Endodermal cell (in vitro differentiated cells): ENCODE results near the gene CDH2. TPM values are rescaled to one million over a fixed set of nuclear protein-coding genes. Genes with fewer than 3 reads are reported as not detected.

ENCODE experiments used
- DNase-seq: peaks from one replicate; pipeline ENCODE4 v3.0.0-alpha.2; 2017
- H3K27ac ChIP-seq: 2 replicates; pipeline ENCODE4 v1.5.1; 2013; ENCODE audit warnings: mild to moderate bottlenecking, low read depth, low read length, moderate library complexity
- H3K27me3 ChIP-seq: 2 replicates; pipeline ENCODE4 v1.6.1; 2013; ENCODE audit warnings: mild to moderate bottlenecking, low read length, moderate library complexity; ENCODE audit not compliant: insufficient read depth, control insufficient read depth, poor library complexity, severe bottlenecking
- H3K36me3 ChIP-seq: 2 replicates; pipeline ENCODE4 v1.7.0; 2013; ENCODE audit warnings: mild to moderate bottlenecking, low read length, moderate library complexity; ENCODE audit not compliant: control insufficient read depth, insufficient read depth
- H3K4me1 ChIP-seq: one replicate; pipeline ENCODE4 v1.7.0; 2013; ENCODE audit warnings: low read length; ENCODE audit not compliant: control insufficient read depth, insufficient read depth
- H3K4me3 ChIP-seq: 2 replicates; pipeline ENCODE4 v1.5.1; 2013; ENCODE audit warnings: mild to moderate bottlenecking, low read length, moderate library complexity
- H3K9ac ChIP-seq: 2 replicates; pipeline ENCODE4 v1.6.1; 2013; ENCODE audit warnings: mild to moderate bottlenecking, low read length, moderate library complexity; ENCODE audit not compliant: poor library complexity, severe bottlenecking; ENCODE audit errors: extremely low read depth
- H3K9me3 ChIP-seq: 2 replicates; pipeline ENCODE4 v1.6.1; 2013; ENCODE audit warnings: mild to moderate bottlenecking, low read length, moderate library complexity; ENCODE audit not compliant: control insufficient read depth
- H3K27ac Mint-ChIP-seq: 2 replicates; pipeline ENCODE4 v1.8.0; 2020; ENCODE audit warnings: mixed read lengths
- H3K27me3 Mint-ChIP-seq: 2 replicates; pipeline ENCODE4 v1.8.0; 2021; ENCODE audit warnings: mild to moderate bottlenecking, mixed read lengths; ENCODE audit not compliant: insufficient read depth
- H3K36me3 Mint-ChIP-seq: 2 replicates; pipeline ENCODE4 v1.8.0; 2020; ENCODE audit warnings: low read depth, mixed read lengths
- H3K4me1 Mint-ChIP-seq: 2 replicates; pipeline ENCODE4 v1.8.0; 2020; ENCODE audit warnings: mixed read lengths
- H3K4me3 Mint-ChIP-seq: 2 replicates; pipeline ENCODE4 v1.8.0; 2020; ENCODE audit warnings: mild to moderate bottlenecking, moderate library complexity, mixed read lengths
- H3K9me3 Mint-ChIP-seq: 2 replicates; pipeline ENCODE4 v1.8.0; 2020; ENCODE audit warnings: mild to moderate bottlenecking, mixed read lengths
- CTCF ChIP-seq: fragments of 200-600 bp; sonication (generic); conservative IDR thresholded peaks from 2 replicates; pipeline ENCODE4 v1.5.0; 2021; ENCODE audit warnings: antibody characterized with exemption, mild to moderate bottlenecking
- WGBS, 2 experiments: methylation state at CpG; one replicate each; pipeline versions ENCODE4 v1.1.5 to v1.1.7; 2013; ENCODE audit warnings: missing lambda C conversion rate in 2 of 2, mixed read lengths in 1 of 2; ENCODE audit not compliant: insufficient coverage in 1 of 2, insufficient read length in 1 of 2; 5-methylcytosine and 5-hydroxymethylcytosine counted together
- total RNA-seq, 2 donors: library from RNA; stranded (reverse); fragmentation: NEBNext Ultra II Directional in 1 of 2; extraction: Animal tissue kit (Norgen Biotek cat#: 25700) in 1 of 2; gene quantifications; 2 replicates in 1 of 2; 3 replicates in 1 of 2; pipeline ENCODE4 v1.2.1, GENCODE V29; 2021

The CDH2 gene
- total RNA-seq, 2 donors from 2014 or later: 486 to 572 TPM

DNA sequence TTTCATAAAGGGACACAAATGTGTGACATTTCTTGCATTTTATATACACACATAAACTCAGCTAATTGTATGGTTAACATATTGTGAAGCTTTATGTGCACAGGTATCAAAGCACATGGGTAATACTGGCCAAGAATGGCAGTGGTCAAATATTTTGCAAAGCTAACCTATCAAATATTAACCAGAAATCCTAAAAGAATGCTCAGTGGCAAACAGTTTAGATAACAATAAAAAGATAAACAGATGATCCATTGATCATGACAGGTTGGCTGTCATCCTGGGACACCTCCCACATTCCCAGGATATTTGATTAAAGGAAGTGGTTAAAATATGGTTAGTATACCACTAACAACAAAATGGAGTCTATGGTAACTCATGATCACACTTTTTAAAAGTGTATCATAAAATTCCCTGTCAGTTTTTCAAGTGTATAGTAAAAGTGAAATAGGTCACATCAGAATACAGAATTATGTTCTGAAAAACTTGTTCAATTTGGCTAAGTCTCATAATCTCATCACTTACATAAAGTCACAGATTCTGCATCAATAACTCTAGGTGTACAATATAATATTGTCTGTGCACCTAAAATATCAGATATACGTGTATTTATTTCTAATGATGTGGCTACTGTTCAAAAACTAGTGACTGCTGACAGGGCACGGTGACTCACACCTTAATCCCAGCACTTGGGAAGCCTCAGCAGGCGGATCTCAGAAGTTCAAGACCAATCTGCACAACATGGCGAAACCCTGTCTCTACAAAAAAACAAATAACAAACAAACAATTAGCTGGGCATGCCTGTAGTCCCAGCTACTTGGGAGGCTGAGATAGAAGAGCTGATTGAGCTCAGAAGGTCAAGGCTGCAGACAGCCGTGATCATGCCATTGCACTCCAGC, 48.9 kb downstream of the CDH2 start:
- Mint-ChIP-seq H3K36me3 (peaks cover 18% of the 10 kb centered on the region), H3K27ac (peak overlapping the region; percentile 58), H3K9me3 (no peaks in the 10 kb centered on the region), H3K27me3 (no peaks in the 10 kb centered on the region), H3K4me1 (peaks cover 69% of the 10 kb centered on the region), H3K4me3 (peak overlapping the region; percentile 22)
- TF ChIP-seq CTCF: no peak
- Histone ChIP-seq H3K27ac (no peak overlapping the region), H3K36me3 (peaks cover 82% of the 10 kb centered on the region), H3K9me3 (no peaks in the 10 kb centered on the region), H3K4me1 (peaks cover 41% of the 10 kb centered on the region), H3K4me3 (peak overlapping the region; percentile 57), H3K27me3 (no peaks in the 10 kb centered on the region), H3K9ac (no peak overlapping the region)
- WGBS, 2 experiments: 67 to 85% methylated on average over 1 to 5 of the region's 5 CpGs
- DNase-seq: peak; percentile 56

GRCh38 chr18:28127228-28127627, 49.7 kb downstream of the CDH2 start:
- Mint-ChIP-seq H3K27ac (no peak overlapping the region), H3K27me3 (no peaks in the 10 kb centered on the region), H3K4me1 (peaks cover 63% of the 10 kb centered on the region), H3K4me3 (no peak overlapping the region), H3K9me3 (no peaks in the 10 kb centered on the region), H3K36me3 (peaks cover 18% of the 10 kb centered on the region)
- 90 to 95% methylated on average over 2 to 6 of the region's 6 CpGs for WGBS, 2 experiments
- H3K36me3 ChIP-seq: peaks cover 88% of the 10 kb centered on the region
- H3K27ac ChIP-seq: no peak overlapping the region
- no peak overlapping the region for H3K9ac ChIP-seq
- H3K27me3 ChIP-seq: no peaks in the 10 kb centered on the region
- peaks cover 38% of the 10 kb centered on the region for H3K4me1 ChIP-seq
- peak overlapping the region; percentile 57 for H3K4me3 ChIP-seq
- H3K9me3 ChIP-seq: no peaks in the 10 kb centered on the region
- DNase-seq: no peak
- TF ChIP-seq CTCF: no peak

DNA sequence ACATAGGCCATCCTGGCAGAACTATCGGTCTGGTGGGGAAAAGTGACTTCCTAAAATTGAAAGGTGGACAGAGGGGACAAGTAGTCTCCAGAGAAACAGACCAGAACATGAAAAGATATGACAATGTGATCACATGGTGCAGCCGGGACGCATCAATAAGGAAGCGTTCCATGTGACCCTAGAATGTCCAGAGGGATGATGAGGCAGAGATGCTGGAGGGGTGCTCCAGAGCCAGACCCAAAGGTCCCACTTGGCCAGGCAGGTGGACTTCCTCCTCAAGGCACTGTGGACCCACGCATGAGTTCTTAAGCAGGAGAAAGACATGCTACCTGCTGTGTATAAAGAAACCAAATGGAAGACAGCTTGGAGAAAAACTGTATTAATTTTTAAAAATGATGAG, 50.2 kb downstream of the CDH2 start:
- peaks cover 63% of the 10 kb centered on the region for H3K4me1 Mint-ChIP-seq
- no peaks in the 10 kb centered on the region for H3K27me3 ChIP-seq
- no peak overlapping the region for H3K9ac ChIP-seq
- peaks cover 37% of the 10 kb centered on the region for H3K4me1 ChIP-seq
- no peaks in the 10 kb centered on the region for H3K9me3 ChIP-seq
- no peak for TF ChIP-seq CTCF
- no peak for DNase-seq
- H3K27me3 Mint-ChIP-seq: no peaks in the 10 kb centered on the region
- H3K36me3 Mint-ChIP-seq: peaks cover 18% of the 10 kb centered on the region
- H3K4me3 Mint-ChIP-seq: no peak overlapping the region
- H3K27ac ChIP-seq: no peak overlapping the region
- H3K4me3 ChIP-seq: no peak overlapping the region
- WGBS, 2 experiments: 93 to 95% methylated on average over 4 to 5 of the region's 5 CpGs
- H3K36me3 ChIP-seq: peaks cover 89% of the 10 kb centered on the region
- H3K9me3 Mint-ChIP-seq: no peaks in the 10 kb centered on the region
- peak overlapping the region; percentile 1 for H3K27ac Mint-ChIP-seq
